Measurements from ENCODE around the gene CRYBG1. TPM values are rescaled to one million over a fixed set of nuclear protein-coding genes. Genes with fewer than 3 reads are reported as not detected.

CRYBG1 gene
- total RNA-seq, 1 donor, result 105 TPM

DNA sequence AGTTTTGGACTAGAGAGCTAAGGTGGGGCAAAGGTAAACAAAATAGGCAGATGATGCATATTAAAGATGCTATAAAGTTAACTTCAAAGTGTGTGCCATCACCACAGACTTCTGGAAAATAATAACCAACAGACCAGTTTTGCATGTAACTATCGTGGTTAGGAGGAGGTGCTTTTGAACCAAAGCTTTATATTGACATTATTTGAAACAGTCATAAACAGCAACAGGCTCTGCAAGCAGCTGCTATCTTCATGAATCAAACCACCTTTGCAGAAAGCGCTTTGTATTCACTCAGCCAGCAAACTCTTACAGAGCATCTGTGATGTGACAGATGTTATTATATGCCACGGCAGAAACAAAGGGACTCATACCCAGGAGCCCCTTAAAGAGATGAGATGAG lies 81.9 kb downstream of the CRYBG1 start:
- TF ChIP-seq, protein P1, sequence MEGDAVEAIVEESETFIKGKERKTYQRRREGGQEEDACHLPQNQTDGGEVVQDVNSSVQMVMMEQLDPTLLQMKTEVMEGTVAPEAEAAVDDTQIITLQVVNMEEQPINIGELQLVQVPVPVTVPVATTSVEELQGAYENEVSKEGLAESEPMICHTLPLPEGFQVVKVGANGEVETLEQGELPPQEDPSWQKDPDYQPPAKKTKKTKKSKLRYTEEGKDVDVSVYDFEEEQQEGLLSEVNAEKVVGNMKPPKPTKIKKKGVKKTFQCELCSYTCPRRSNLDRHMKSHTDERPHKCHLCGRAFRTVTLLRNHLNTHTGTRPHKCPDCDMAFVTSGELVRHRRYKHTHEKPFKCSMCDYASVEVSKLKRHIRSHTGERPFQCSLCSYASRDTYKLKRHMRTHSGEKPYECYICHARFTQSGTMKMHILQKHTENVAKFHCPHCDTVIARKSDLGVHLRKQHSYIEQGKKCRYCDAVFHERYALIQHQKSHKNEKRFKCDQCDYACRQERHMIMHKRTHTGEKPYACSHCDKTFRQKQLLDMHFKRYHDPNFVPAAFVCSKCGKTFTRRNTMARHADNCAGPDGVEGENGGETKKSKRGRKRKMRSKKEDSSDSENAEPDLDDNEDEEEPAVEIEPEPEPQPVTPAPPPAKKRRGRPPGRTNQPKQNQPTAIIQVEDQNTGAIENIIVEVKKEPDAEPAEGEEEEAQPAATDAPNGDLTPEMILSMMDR (IDR thresholded peaks at IDR 0.05; ENCODE audit: insufficient read depth, low read length), result no peak
- DNase-seq (ENCODE audit: low read depth), result no peak
- no peak overlapping the region for H3K4me3 ChIP-seq (ENCODE audit: low read depth, low read length)

DNA sequence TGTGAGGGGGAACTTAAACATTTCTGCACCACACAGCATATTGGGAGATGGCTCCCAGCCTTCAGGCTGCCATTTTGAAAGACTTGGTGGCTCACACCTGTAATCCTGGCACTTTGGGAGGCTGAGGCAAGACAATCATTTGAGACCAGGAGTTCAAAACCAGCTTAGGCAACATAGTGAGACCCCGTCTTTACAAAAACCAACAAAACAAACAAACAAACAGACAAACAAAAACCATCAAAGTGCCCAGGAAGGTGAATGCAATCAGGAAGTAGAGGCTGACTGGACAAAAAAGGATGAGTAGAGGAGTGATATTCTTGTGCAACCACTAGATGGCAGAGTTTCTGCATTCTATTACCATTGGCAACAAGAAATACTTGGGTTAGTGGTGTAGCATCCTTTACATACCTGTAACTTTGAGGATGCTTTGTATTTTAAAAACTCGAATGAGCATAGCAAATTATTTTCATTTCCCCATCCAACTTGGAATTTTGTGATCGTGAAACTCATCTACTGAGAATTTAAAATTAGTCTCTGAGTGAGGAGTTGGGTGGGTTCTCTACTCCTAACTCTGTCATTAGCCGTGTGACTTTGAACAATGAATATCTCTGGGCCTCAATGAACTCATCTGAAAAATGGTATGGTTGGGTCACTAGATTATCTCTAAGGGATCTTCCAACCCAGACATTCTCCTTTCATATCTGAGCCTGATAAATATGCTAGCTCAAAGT lies 84.4 kb downstream of the CRYBG1 start:
- TF ChIP-seq, protein P1 (IDR thresholded peaks at IDR 0.05; ENCODE audit: insufficient read depth, low read length), result peak; percentile 74

DNA sequence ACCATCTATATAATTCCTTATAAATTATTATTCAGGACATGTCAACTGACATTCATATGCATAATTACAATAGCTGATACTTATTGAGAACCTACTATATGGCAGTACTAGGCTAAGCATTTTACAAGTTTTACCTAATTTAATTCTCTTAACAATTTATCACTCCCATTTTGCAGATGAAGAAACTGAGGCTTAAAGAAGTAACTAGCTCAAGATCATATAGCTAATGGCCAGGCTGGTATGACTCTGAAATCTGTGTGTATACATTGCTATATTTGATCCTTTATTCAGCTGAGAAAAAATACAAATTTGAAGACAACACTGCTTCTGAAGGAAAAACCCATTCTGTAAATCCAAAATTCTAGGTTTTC lies 85.0 kb downstream of the CRYBG1 start:
- no peak for DNase-seq (ENCODE audit: low read depth)
- H3K4me3 ChIP-seq (ENCODE audit: low read depth, low read length), result no peak overlapping the region
- TF ChIP-seq, protein P1 (IDR thresholded peaks at IDR 0.05; ENCODE audit: insufficient read depth, low read length), result no peak

More for the DNA sequence above, 84.4 kb downstream of the CRYBG1 start:
- peak; percentile 80 for DNase-seq (ENCODE audit: low read depth)
- no peak overlapping the region for H3K4me3 ChIP-seq (ENCODE audit: low read depth, low read length)

DNA sequence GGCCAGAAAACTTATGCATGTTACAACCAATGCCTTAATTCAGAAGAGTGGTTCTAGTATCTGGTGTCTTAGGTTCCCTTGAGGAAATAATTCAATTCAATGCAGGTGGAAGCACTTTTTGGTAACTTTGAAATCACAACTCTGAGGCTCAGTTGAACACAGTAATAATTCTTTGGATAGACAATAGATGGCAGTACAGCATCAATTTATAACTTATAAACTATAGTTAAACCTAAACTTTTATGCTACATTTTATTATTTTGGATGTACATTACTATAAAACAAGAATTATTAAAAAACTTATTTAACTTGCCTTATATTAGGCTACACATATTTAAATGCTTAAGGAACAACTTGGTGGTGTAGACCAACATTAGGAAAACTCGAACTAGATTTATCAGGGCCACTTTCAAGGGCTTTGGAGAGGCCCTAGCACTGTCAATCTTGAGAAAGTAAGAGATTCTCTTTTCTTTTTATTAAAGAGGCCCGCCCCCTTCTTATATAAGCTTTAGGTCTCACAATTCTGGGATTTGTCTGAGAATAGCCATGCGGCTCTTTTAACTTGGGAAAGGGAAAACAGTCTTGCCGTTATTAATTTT lies 85.9 kb downstream of the CRYBG1 start:
- no peak overlapping the region for H3K4me3 ChIP-seq (ENCODE audit: low read depth, low read length)
- TF ChIP-seq, protein P1 (IDR thresholded peaks at IDR 0.05; ENCODE audit: insufficient read depth, low read length), result peak; percentile 51
- peak; percentile 51 for DNase-seq (ENCODE audit: low read depth)

DNA sequence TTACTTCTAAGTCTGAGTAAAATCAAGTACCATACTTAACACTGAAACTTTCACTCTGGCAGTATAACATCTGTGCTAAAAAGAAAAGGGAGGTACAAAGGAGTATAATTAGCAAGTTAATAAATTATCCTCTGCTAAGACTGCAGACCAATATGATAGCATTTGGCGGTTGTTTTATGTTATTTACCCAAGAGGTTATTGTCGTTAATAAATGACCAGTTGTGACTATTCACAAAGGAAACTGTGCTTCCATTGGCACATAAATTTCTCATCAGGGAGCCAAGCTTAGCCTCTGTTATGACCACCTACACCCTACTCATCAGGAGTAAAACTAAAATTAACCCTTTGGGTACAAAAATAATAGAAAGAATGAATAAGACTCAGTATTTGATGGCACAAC lies 86.5 kb downstream of the CRYBG1 start:
- no peak for DNase-seq (ENCODE audit: low read depth)

DNA sequence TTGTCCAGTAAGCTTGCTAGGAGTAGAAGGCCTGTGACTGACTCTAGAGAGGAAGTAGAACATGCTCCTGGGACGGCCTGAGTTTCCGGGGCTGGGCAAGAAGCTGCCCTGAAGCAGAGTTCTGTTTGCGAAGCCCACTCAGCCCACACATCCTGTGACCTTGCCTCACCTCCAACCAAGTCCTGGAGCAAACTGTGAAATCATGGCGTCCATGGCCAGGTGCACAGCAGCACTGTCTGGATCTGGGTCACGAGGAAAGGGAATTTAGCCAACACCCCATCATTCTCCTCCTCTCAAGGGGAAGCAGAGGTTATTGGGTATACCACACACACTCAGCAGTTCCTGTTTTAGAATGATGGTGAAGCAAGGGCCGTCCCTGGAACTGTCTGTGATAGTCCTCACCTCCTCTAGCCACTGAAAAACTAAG lies 87.5 kb downstream of the CRYBG1 start:
- TF ChIP-seq, protein P1 (IDR thresholded peaks at IDR 0.05; ENCODE audit: insufficient read depth, low read length), result no peak
- no peak for DNase-seq (ENCODE audit: low read depth)
- H3K4me3 ChIP-seq (ENCODE audit: low read depth, low read length), result no peak overlapping the region

More for the DNA sequence above, 86.5 kb downstream of the CRYBG1 start:
- H3K4me3 ChIP-seq (ENCODE audit: low read depth, low read length), result no peak overlapping the region
- TF ChIP-seq, protein P1 (IDR thresholded peaks at IDR 0.05; ENCODE audit: insufficient read depth, low read length), result no peak

Measured in fibroblast of the aortic adventitia (primary cell).